ENCODE results near the gene SFTPB.

DNA sequence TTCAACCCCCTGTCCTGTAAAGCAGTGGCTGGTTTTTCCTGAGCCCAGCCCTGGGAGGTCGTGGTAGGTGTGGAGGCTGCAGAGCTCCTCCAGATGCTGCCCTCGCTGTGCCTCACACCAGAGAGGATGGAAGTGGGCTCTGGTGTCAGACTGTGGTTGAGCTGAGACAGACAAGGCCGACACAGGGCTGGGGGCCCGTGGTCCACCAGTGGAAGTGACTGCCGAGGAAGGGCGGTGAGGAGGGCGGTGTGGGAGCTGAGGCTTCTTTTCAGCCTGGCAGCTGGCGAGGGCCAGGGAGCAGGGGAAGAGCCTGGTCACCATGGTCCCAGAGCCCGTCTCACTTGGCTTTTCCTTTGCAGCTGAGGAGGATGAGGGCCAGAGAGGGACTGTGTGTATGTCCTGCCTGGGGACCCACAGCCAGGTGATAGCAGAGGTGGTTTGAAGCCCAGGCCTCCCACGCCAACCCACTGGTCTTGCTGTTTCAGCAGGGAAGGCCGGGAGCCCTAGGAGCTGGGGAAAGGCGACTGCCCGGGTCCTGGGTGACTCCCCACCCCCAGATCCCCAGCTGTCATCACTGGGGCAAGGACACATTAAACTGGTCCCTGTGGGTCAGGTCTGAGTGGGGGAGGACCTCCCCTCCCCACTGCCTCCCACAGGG is 8.5 kb downstream of the SFTPB start:
- TF ChIP-seq, protein P1, sequence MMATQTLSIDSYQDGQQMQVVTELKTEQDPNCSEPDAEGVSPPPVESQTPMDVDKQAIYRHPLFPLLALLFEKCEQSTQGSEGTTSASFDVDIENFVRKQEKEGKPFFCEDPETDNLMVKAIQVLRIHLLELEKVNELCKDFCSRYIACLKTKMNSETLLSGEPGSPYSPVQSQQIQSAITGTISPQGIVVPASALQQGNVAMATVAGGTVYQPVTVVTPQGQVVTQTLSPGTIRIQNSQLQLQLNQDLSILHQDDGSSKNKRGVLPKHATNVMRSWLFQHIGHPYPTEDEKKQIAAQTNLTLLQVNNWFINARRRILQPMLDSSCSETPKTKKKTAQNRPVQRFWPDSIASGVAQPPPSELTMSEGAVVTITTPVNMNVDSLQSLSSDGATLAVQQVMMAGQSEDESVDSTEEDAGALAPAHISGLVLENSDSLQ (IDR thresholded peaks at IDR 0.05) = no peak
- TF ChIP-seq BHLHE40 (IDR thresholded peaks at IDR 0.05; ENCODE audit: borderline replicate concordance) (no peak), CTBP1 (IDR thresholded peaks at IDR 0.05; ENCODE audit: borderline replicate concordance) (no peak), TARDBP (IDR thresholded peaks at IDR 0.05) (no peak)
